ENCODE data around the gene INPP4B.
"Not testable (repeated sequence)": the region's sequence is repeated elsewhere in the genome, so short reads cannot be mapped to it uniquely, and the experiment has no call there.

Gene INPP4B

DNA sequence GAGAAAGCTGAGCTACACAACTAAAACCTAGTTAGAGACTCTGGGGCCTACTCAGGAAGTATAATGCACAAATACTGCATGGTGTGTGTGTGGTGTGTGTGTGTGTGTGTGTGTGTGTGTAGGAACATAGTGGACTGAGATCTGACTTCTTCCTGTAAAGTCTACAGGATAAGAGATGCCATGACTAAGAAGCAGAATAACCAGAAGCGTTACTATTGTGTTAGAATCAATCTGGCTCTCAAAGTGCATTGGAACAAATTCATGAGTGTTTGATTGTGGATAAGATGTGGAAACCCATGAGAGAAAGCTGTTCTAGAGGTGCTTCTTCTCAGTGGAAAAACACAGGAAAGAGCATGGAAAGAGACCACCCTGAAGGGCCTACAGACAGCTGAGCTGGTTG, 302.1 kb downstream of the INPP4B start:
- DNase-seq (ENCODE audit: low read depth), result no peak

- DNase-seq (ENCODE audit: low read depth), result no peak
Measured at GRCh38 chr4:142540483-142540804, 305.7 kb downstream of the INPP4B start.

DNA sequence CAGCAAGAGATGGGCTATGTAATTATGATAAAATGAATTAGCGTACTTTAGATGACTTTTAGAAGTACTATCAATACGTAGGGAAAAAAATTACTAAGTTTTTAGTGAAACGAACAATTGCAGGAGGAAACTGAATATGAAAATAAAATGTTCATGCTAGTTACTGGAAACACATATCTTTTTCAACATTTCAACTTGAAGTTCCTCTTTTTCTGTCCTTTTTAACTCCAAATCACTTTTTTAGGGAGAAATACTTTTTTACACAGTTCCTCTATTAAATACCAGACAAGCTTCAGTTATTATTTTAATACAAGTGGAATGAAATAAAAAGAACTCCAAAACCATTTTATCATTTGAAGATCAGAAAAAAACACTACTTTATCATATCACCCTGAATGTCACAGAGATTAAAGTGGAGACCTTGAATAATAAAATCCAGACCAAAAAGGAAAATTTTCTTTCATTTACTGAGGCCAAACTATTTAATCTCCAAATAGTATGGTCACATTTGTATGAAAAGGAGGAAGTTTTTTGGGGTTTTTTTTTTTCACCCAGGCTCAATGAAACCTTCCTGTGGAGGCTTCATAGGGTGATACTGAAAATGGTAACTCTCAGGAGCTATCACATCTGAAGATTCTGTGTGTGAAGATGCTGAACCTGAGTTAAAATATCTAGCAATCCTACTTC, 306.2 kb downstream of the INPP4B start:
- DNase-seq (ENCODE audit: low read depth), result no peak

GRCh38 chr4:142535009-142535408, 311.1 kb downstream of the INPP4B start:
- DNase-seq (ENCODE audit: low read depth), result no peak

DNA sequence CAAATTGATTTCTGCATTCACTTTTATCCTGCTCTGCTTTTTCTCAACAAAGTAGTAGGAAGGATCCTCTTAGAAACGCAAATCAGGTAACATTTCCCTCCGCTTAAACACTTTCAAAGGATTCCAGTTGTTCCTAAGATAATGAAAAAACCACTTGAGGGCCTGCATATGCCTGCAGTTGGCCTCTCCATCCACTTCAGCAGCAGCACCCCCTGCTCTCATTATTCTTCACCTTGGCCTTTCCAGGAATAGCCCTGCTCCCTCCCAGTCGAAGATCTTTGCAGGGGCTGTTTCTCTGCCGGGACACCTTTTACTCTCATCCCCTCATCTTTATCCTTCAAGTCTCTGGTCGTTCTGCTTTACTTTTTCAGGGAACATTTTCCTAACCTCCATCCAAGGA, 314.0 kb downstream of the INPP4B start:
- DNase-seq (ENCODE audit: low read depth), result no peak

DNA sequence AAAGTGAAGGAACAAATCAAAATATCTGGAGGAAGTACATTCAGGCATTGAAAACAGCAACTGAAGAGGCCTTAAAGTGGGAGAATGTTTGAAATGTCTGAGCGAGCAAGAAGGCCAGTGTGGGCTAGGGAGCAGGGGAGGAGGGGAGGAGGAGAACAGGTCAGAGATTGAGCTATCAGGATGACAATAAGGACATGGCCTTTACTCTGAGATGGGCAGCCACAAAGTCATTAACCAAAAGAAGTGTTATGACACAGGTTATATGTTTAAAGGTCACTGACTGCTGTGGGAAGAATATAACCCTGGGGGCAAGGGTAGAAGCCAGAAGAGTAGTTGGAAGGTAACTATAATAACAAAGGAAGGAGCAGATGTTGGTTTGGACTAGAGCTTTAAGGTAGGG, 315.4 kb downstream of the INPP4B start:
- no peak for DNase-seq (ENCODE audit: low read depth)

GRCh38 chr4:142528433-142528832, 317.7 kb downstream of the INPP4B start:
- no peak for DNase-seq (ENCODE audit: low read depth)

GRCh38 chr4:142523111-142523510, 323.0 kb downstream of the INPP4B start:
- no peak for DNase-seq (ENCODE audit: low read depth)

DNA sequence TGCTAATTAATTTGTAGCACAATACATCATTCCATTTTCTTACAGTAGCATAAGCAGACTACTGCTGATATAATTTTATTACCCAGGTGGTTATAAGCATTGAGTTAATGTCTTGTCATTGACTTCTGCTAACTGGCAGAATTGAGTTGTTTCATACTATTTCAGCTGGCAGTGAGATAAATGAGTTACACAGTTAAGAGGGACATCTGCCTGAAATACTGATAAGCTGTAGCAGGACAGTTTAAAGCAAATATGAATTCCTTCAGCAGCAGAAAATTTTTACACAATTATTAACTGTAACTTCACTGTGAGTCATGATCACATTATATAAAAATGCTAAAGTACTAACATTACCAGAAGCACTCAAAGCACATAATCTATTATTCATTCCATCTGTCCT, 326.8 kb downstream of the INPP4B start:
- no peak for DNase-seq (ENCODE audit: low read depth)

GRCh38 chr4:142516686-142517526, 329.2 kb downstream of the INPP4B start:
- no peak for DNase-seq (ENCODE audit: low read depth)

GRCh38 chr4:142512161-142512560, 333.9 kb downstream of the INPP4B start:
- no peak for DNase-seq (ENCODE audit: low read depth)

GRCh38 chr4:142509881-142510280, 336.2 kb downstream of the INPP4B start:
- DNase-seq (ENCODE audit: low read depth), result no peak

DNA sequence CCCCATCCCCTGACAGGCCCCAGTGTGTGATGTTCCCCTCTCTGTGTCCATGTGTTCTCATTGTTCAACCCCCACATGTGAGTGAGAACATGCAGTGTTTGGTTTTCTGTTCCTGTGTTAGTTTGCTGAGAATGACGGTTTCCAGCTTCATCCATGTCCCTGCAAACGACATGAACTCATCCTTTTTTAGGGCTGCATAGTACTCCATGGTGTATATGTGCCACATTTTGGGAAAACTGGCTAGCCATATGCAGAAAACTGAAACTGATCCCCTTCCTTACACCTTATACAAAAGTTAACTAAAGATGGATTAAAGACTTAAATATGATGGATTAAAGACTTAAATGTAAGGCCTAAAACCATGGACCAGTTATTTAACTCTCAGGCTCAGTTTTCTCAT, 336.7 kb downstream of the INPP4B start:
- DNase-seq (ENCODE audit: low read depth), result not testable (repeated sequence)

GRCh38 chr4:142500966-142501365, 345.1 kb downstream of the INPP4B start:
- DNase-seq (ENCODE audit: low read depth), result no peak

- no peak for DNase-seq (ENCODE audit: low read depth)
Measured at GRCh38 chr4:142497606-142498005, 348.5 kb downstream of the INPP4B start.

DNA sequence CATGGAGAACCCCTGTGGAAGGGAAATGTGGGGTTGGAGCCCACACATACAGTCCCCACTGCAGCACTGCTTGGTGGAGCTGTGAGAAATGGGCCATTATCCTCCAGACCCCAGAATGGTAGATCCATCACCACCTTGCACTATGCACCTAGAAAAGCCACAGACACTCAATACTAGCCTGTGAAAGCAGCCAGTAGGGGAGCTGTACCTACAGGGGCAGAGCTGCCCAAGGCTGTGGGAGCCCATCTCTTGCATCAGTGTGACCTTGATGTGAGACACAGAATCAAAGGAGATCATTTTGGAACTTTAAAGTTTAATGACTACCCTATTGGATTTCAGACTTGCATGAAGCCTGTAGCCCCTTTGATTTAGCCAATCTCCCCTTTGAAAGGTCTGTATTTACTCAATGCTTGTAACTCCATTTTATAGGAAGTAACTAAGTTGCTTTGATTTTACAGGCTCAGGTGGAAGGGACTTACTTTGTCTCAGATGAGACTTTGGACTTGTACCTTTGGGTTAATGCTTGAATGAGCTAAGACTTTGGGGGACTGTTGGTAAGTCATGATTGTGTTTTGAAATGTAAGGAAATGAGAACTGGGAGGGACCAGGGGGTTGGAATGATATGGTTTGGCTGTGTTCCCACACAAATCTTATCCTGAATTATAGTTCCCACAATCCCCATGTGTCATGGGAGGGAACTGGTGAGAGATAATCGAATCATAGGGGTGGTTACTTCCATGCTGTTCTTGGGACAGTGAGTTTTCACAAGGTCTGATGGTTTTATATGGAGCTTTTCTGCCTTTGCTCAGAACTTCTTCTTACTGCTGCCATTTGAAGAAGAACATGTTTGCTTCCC, 352.6 kb downstream of the INPP4B start:
- DNase-seq (ENCODE audit: low read depth), result no peak

- no peak for DNase-seq (ENCODE audit: low read depth)
Measured at GRCh38 chr4:142485452-142485851, 360.6 kb downstream of the INPP4B start.

- no peak for DNase-seq (ENCODE audit: low read depth)
Measured at GRCh38 chr4:142480244-142480643, 365.9 kb downstream of the INPP4B start.

DNA sequence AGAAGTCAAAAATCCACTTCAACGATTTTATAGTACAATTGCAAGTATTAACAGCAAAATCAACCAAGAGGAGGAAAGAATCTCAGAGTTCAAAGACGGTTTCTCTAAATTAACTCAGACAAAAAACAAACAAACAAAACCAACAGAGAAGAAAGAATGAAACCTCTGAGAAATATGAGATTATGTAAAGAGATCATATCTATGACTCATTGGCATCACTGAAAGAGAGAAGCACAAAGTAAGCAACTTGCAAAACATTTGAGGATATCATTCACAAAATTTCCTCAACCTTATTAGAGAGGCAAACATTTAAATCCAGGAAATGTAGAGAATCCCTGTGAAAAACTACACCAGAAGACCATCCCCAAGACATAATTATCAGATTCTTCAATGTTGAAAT, 370.4 kb downstream of the INPP4B start:
- no peak for DNase-seq (ENCODE audit: low read depth)

GRCh38 chr4:142474398-142475087, 371.6 kb downstream of the INPP4B start:
- DNase-seq (ENCODE audit: low read depth), result no peak

GRCh38 chr4:142473960-142474338, 372.2 kb downstream of the INPP4B start:
- no peak for DNase-seq (ENCODE audit: low read depth)
